ENCODE data around the gene PIWIL1.

PIWIL1 gene

DNA sequence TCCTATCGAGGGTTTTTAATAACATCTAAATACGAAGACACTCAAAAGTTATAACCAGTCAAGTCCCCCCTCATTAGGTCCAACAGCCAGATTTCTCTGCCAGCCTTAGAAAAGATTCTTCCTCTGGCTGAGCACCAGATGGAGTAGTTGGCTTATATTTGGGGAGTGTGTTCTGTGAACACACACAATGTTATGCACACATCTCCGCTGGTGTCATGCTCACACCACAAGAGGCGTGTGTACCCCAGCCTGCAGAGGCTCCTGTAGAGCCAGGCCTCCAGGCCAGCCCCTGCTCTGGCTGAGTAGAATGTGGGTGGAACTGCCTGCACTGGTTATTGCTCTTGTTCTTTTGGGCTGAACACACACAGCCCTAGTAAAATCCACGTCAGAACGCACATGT, 64.0 kb downstream of the PIWIL1 start:
- TF ChIP-seq, protein P1, sequence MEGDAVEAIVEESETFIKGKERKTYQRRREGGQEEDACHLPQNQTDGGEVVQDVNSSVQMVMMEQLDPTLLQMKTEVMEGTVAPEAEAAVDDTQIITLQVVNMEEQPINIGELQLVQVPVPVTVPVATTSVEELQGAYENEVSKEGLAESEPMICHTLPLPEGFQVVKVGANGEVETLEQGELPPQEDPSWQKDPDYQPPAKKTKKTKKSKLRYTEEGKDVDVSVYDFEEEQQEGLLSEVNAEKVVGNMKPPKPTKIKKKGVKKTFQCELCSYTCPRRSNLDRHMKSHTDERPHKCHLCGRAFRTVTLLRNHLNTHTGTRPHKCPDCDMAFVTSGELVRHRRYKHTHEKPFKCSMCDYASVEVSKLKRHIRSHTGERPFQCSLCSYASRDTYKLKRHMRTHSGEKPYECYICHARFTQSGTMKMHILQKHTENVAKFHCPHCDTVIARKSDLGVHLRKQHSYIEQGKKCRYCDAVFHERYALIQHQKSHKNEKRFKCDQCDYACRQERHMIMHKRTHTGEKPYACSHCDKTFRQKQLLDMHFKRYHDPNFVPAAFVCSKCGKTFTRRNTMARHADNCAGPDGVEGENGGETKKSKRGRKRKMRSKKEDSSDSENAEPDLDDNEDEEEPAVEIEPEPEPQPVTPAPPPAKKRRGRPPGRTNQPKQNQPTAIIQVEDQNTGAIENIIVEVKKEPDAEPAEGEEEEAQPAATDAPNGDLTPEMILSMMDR (IDR thresholded peaks at IDR 0.05; ENCODE audit: poor library complexity, severe bottlenecking), result no peak
- H3K4me3 ChIP-seq (ENCODE audit: severe bottlenecking), result no peak overlapping the region
- no peaks in the 10 kb centered on the region for H3K4me1 ChIP-seq (ENCODE audit: insufficient read depth, poor library complexity, severe bottlenecking)
- H3K9me3 ChIP-seq (ENCODE audit: severe bottlenecking), result no peaks in the 10 kb centered on the region
- H3K36me3 ChIP-seq (ENCODE audit: low read depth), result no peaks in the 10 kb centered on the region
- no peak overlapping the region for H3K27ac ChIP-seq (ENCODE audit: poor library complexity, severe bottlenecking)
- ATAC-seq (ENCODE audit: low read depth) (no peak), DNase-seq (ENCODE audit: low spot score) (no peak)
- H3K27me3 ChIP-seq (ENCODE audit: insufficient read depth, poor library complexity, severe bottlenecking), result no peaks in the 10 kb centered on the region

- Histone ChIP-seq H3K27me3 (ENCODE audit: insufficient read depth, poor library complexity, severe bottlenecking) (no peaks in the 10 kb centered on the region), H3K4me3 (ENCODE audit: severe bottlenecking) (no peak overlapping the region), H3K9me3 (ENCODE audit: severe bottlenecking) (no peaks in the 10 kb centered on the region), H3K27ac (ENCODE audit: poor library complexity, severe bottlenecking) (no peak overlapping the region), H3K4me1 (ENCODE audit: insufficient read depth, poor library complexity, severe bottlenecking) (no peaks in the 10 kb centered on the region), H3K36me3 (ENCODE audit: low read depth) (no peaks in the 10 kb centered on the region)
- ATAC-seq (ENCODE audit: low read depth) (no peak), DNase-seq (ENCODE audit: low spot score) (no peak)
- TF ChIP-seq, protein P1 (IDR thresholded peaks at IDR 0.05; ENCODE audit: poor library complexity, severe bottlenecking), result no peak
These were observed 67.6 kb downstream of the PIWIL1 start for GRCh38 chr12:130405332-130405731.

DNA sequence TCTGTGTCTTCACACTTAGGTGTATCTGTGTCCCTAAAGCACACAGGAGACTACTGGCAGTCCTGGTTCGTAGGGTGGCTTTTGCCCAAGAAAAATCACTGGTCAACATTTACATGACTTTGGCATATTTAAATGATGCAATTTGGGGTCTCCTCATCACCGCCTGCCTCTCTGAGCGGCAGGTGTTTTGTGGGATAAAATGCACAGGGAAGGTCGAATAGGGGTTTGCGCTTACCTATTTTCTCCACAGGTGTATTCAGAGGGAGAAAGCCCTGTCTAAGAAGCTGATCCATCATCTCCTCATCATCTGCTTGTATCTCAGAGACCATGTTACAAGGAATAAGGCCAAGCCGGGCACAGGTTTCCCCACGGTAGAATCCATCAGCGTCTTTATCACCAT, 74.7 kb downstream of the PIWIL1 start:
- H3K9me3 ChIP-seq (ENCODE audit: severe bottlenecking), result no peaks in the 10 kb centered on the region
- H3K4me1 ChIP-seq (ENCODE audit: insufficient read depth, poor library complexity, severe bottlenecking), result no peaks in the 10 kb centered on the region
- H3K27ac ChIP-seq (ENCODE audit: poor library complexity, severe bottlenecking), result no peak overlapping the region
- ATAC-seq (ENCODE audit: low read depth) (no peak), DNase-seq (ENCODE audit: low spot score) (no peak)
- no peaks in the 10 kb centered on the region for H3K36me3 ChIP-seq (ENCODE audit: low read depth)
- TF ChIP-seq, protein P1 (IDR thresholded peaks at IDR 0.05; ENCODE audit: poor library complexity, severe bottlenecking), result no peak
- no peak overlapping the region for H3K4me3 ChIP-seq (ENCODE audit: severe bottlenecking)
- peaks cover 10% of the 10 kb centered on the region for H3K27me3 ChIP-seq (ENCODE audit: insufficient read depth, poor library complexity, severe bottlenecking)

GRCh38 chr12:130413909-130414308, 76.2 kb downstream of the PIWIL1 start:
- Histone ChIP-seq H3K27me3 (ENCODE audit: insufficient read depth, poor library complexity, severe bottlenecking) (peaks cover 14% of the 10 kb centered on the region), H3K4me1 (ENCODE audit: insufficient read depth, poor library complexity, severe bottlenecking) (no peaks in the 10 kb centered on the region), H3K4me3 (ENCODE audit: severe bottlenecking) (no peak overlapping the region), H3K27ac (ENCODE audit: poor library complexity, severe bottlenecking) (no peak overlapping the region), H3K36me3 (ENCODE audit: low read depth) (no peaks in the 10 kb centered on the region), H3K9me3 (ENCODE audit: severe bottlenecking) (no peaks in the 10 kb centered on the region)
- TF ChIP-seq, protein P1 (IDR thresholded peaks at IDR 0.05; ENCODE audit: poor library complexity, severe bottlenecking), result no peak
- ATAC-seq (ENCODE audit: low read depth) (no peak), DNase-seq (ENCODE audit: low spot score) (no peak)

- Histone ChIP-seq H3K27ac (ENCODE audit: poor library complexity, severe bottlenecking) (no peak overlapping the region), H3K27me3 (ENCODE audit: insufficient read depth, poor library complexity, severe bottlenecking) (peaks cover 14% of the 10 kb centered on the region), H3K9me3 (ENCODE audit: severe bottlenecking) (no peaks in the 10 kb centered on the region), H3K4me1 (ENCODE audit: insufficient read depth, poor library complexity, severe bottlenecking) (no peaks in the 10 kb centered on the region), H3K36me3 (ENCODE audit: low read depth) (no peaks in the 10 kb centered on the region), H3K4me3 (ENCODE audit: severe bottlenecking) (no peak overlapping the region)
- TF ChIP-seq, protein P1 (IDR thresholded peaks at IDR 0.05; ENCODE audit: poor library complexity, severe bottlenecking), result no peak
- no peak for DNase-seq (ENCODE audit: low spot score)
- ATAC-seq (ENCODE audit: low read depth), result no peak
These were observed 76.7 kb downstream of the PIWIL1 start for GRCh38 chr12:130414381-130414780.

All from RWPE2 (cell line).